PC-9 (cell line): ENCODE results near the gene NIPAL3. TPM values are rescaled to one million over a fixed set of nuclear protein-coding genes. Genes with fewer than 3 reads are reported as not detected.
A peak's percentile ranks its signal among the peaks of the same experiment; 100 is the strongest.

Source experiments
- BruUV-seq: library from RNA; stranded (reverse); fragments of 400-500 nt; replicated peaks from 2 replicates; lab custom pipeline; 2021; lab: Mats Ljungman, UMichigan
- CTCF ChIA-PET: fragments of 300-600 bp; sonication (Branson Sonifier 250); formaldehyde crosslinking; loops from one replicate; lab custom pipeline; 2022; ENCODE audit warnings: antibody characterized with exemption; lab: Charles Lee
- POLR2A ChIA-PET: fragments of 300-600 bp; sonication (Branson Sonifier 250); formaldehyde crosslinking; loops from one replicate; lab custom pipeline; 2022; ENCODE audit warnings: antibody characterized with exemption; ENCODE audit not compliant: unreplicated experiment; lab: Charles Lee
- DNase-seq, 2 experiments: peaks; one replicate each; pipeline versions ENCODE4 v3.0.0 to v3.0.0-alpha.2; 2015 to 2022; ENCODE audit warnings: mixed read lengths in 1 of 2
- H2AFZ ChIP-seq: fragments of 200-600 bp; sonication (generic); 2 replicates; pipeline ENCODE4 v1.8.1; 2017; ENCODE audit warnings: antibody characterized with exemption
- H3F3A ChIP-seq: fragments of 200-600 bp; sonication (generic); 2 replicates; pipeline ENCODE4 v1.8.1; 2017; ENCODE audit warnings: antibody characterized with exemption, mild to moderate bottlenecking, low read depth; ENCODE audit not compliant: insufficient read depth
- H3K27ac ChIP-seq: fragments of 200-600 bp; sonication (generic); 2 replicates; pipeline ENCODE4 v1.6.1; 2016; ENCODE audit warnings: mixed run types
- H3K27me3 ChIP-seq: fragments of 200-600 bp; sonication (generic); 2 replicates; pipeline ENCODE4 v1.6.1; 2016; ENCODE audit warnings: low read depth, mixed run types; ENCODE audit not compliant: insufficient read depth
- H3K36me3 ChIP-seq: fragments of 200-600 bp; sonication (generic); 2 replicates; pipeline ENCODE4 v1.6.1; 2016; ENCODE audit warnings: low read depth, mixed run types
- H3K4me1 ChIP-seq: fragments of 200-600 bp; sonication (generic); replicated peaks from 2 replicates; pipeline ENCODE4 v1.6.1; 2016; ENCODE audit warnings: mixed run types; ENCODE audit not compliant: insufficient read depth
- H3K4me2 ChIP-seq: fragments of 200-600 bp; sonication (generic); 2 replicates; pipeline ENCODE4 v1.6.1; 2017; ENCODE audit warnings: mixed run types
- H3K4me3 ChIP-seq: fragments of 200-600 bp; sonication (generic); 2 replicates; pipeline ENCODE4 v1.6.1; 2016; ENCODE audit warnings: mixed run types
- H3K79me2 ChIP-seq: fragments of 200-600 bp; sonication (generic); 2 replicates; pipeline ENCODE4 v1.6.1; 2017; ENCODE audit warnings: low read depth, mixed run types
- H3K9me2 ChIP-seq: fragments of 200-600 bp; sonication (generic); 2 replicates; pipeline ENCODE4 v1.8.1; 2017; ENCODE audit warnings: mild to moderate bottlenecking; ENCODE audit not compliant: insufficient read depth
- H3K9me3 ChIP-seq: fragments of 200-600 bp; sonication (generic); 2 replicates; pipeline ENCODE4 v1.8.1; 2016; ENCODE audit warnings: low read depth; ENCODE audit not compliant: insufficient read depth
- H4K20me1 ChIP-seq: fragments of 200-600 bp; sonication (generic); 2 replicates; pipeline ENCODE4 v1.8.1; 2017; ENCODE audit not compliant: insufficient read depth
- EZH2 ChIP-seq: fragments of 200-600 bp; sonication (generic); IDR thresholded peaks from 2 replicates; pipeline ENCODE4 v1.8.0; 2017; ENCODE audit warnings: antibody characterized with exemption, low read depth
- intact Hi-C: fragments of 100-400 bp; cut with micrococcal nuclease; formaldehyde crosslinking; loops from one replicate; pipeline ENCODE4 v1.10.0; 2022; ENCODE audit not compliant: unreplicated experiment
- total RNA-seq: library from RNA; stranded (reverse); gene quantifications from 2 replicates; pipeline ENCODE4 v1.2.3, GENCODE V29; 2021
- TF ChIP-seq, protein P1 (sequence below): fragments of 200-600 bp; sonication (generic); conservative IDR thresholded peaks from 2 replicates; pipeline ENCODE4 v1.6.1; 2017; ENCODE audit warnings: mixed run types, antibody characterized with exemption, mild to moderate bottlenecking, moderate library complexity

The NIPAL3 gene
- total RNA-seq, 1 experiment from 2014 or later, result 42.0 TPM

DNA sequence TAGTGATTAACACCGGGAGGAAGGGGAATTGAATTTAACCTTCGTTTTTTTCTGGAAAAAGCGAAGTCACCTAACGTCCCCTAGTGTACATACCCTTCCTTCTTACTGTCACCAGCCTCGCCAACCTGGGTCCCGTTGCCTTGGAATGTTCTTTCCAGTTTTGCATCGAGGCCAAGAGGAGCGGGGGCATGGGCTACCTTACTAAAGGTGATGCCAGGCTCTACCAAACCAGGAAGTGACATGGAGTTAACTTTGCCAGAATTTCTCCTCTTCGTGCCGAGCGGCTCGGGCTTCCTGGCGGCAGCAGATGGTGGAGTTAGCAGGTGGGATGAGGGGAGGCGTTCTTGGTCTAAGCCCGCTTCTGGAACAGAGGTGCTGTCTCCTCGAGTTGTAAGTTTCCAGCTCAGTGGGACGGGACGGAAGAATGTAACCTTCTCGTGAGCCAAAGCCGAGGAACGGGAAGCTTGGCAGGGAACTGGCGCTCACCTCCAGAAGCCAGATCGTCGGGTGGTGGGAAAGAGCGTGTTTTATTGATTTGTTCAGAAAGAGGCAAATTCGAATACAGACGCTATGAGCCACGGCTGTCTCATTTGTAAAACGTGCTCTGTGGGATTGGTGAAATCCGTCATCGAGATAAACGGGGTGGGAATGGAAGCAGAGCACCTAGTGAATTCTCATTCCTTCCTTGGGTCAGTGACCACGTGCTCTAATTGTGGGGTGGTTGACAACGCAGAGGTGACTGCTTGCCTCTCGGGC is 486 bp downstream of the NIPAL3 start:
- CTCF ChIA-PET, result interaction anchor here (0.6 to 1.5 kb wide), 8 partner anchors 69 to 408 kb away, joined by 3 to 8 read pairs (median 5); no protein-coding TSS in a partner anchor
- H3K4me3 ChIP-seq, result peak overlapping the region; percentile 63
- H3K27me3 ChIP-seq, result no peaks in the 10 kb centered on the region
- peaks cover 41% of the 10 kb centered on the region for H3K4me1 ChIP-seq
- peak overlapping the region; percentile 64 for H3K27ac ChIP-seq
- peak overlapping the region; percentile 94 for H2AFZ ChIP-seq
- H3K9me2 ChIP-seq, result no peaks in the 10 kb centered on the region
- no peaks in the 10 kb centered on the region for H3K9me3 ChIP-seq
- peak in 1 of 2 experiments; percentile 36 for DNase-seq
- H4K20me1 ChIP-seq, result no peaks in the 10 kb centered on the region
- peaks cover 21% of the 10 kb centered on the region; the same call in 1 of the 2 replicates for H3F3A ChIP-seq
- peaks cover 28% of the 10 kb centered on the region for H3K79me2 ChIP-seq
- intact Hi-C loops, result loop anchor here (1.0 to 10.0 kb wide), 5 partner anchors 86 to 421 kb away; partner anchors contain the start of genes RCAN3 and SRRM1
- peak overlapping the region; percentile 95 for H3K4me2 ChIP-seq
- no peaks in the 10 kb centered on the region for H3K36me3 ChIP-seq
- no peak for TF ChIP-seq EZH2
- TF ChIP-seq, protein P1, sequence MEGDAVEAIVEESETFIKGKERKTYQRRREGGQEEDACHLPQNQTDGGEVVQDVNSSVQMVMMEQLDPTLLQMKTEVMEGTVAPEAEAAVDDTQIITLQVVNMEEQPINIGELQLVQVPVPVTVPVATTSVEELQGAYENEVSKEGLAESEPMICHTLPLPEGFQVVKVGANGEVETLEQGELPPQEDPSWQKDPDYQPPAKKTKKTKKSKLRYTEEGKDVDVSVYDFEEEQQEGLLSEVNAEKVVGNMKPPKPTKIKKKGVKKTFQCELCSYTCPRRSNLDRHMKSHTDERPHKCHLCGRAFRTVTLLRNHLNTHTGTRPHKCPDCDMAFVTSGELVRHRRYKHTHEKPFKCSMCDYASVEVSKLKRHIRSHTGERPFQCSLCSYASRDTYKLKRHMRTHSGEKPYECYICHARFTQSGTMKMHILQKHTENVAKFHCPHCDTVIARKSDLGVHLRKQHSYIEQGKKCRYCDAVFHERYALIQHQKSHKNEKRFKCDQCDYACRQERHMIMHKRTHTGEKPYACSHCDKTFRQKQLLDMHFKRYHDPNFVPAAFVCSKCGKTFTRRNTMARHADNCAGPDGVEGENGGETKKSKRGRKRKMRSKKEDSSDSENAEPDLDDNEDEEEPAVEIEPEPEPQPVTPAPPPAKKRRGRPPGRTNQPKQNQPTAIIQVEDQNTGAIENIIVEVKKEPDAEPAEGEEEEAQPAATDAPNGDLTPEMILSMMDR, result no peak
- BruUV-seq, result TSS peak; percentile 23
- POLR2A ChIA-PET, result interaction anchor here (0.5 to 0.7 kb wide), 4 partner anchors 87 to 1459 kb away, joined by 3 to 17 read pairs (median 4); partner anchors contain the start of genes PAQR7 and RCAN3

DNA sequence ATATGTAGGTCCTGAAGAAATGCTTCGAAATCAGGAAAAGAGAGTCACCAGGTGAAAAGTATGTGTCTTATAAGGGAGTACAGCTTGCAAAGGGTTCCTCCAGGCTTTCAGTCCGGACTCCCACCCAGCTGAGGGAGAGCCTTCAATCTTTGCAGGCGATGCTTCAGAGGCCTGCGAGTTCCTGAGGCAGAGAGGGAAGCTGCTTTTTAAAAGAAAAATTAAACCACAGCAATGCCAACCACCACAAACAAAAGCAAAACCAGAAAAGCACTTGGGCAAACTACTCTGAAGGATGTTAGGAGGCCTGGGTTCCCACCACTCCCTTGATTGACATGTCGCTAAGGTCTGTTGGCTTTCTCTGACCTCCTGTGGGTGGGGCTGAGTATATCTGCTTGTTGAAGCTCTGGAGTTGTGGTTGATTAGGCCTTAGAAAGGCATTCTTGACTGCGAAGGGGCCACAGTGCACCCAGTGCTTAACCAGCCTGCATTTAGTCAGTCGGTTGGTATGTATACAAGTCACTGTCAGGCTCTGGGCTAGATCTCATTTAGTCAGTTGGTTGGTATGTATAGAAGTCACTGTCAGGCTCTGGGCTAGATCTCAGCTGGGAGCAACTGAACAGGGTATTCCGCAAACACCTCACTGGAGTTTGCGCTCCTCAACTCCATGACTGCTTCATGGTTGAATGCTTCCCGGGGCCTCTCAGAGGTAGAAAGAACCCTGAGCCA is 1.2 kb downstream of the NIPAL3 start:
- H3K9me3 ChIP-seq, result no peaks in the 10 kb centered on the region
- H3F3A ChIP-seq, result peaks cover 21% of the 10 kb centered on the region; the same call in 1 of the 2 replicates
- no peaks in the 10 kb centered on the region for H3K9me2 ChIP-seq
- no peaks in the 10 kb centered on the region for H4K20me1 ChIP-seq
- peaks cover 26% of the 10 kb centered on the region for H3K79me2 ChIP-seq
- H3K4me1 ChIP-seq, result peaks cover 36% of the 10 kb centered on the region
- H2AFZ ChIP-seq, result peak overlapping the region; percentile 94
- peak; percentile 69 to 94 for DNase-seq
- CTCF ChIA-PET, result interaction anchor here (0.6 to 1.5 kb wide), 5 partner anchors 19 to 418 kb away, joined by 4 to 8 read pairs (median 5); no protein-coding TSS in a partner anchor
- intact Hi-C loops, result loop anchor here (5.0 to 10.0 kb wide), 3 partner anchors 100 to 420 kb away; no protein-coding TSS in a partner anchor
- H3K27ac ChIP-seq, result peak overlapping the region; percentile 64
- H3K4me2 ChIP-seq, result peak overlapping the region; percentile 95
- TF ChIP-seq, protein P1, result no peak
- TF ChIP-seq EZH2, result no peak
- no peaks in the 10 kb centered on the region for H3K27me3 ChIP-seq
- no peaks in the 10 kb centered on the region for H3K36me3 ChIP-seq
- peak overlapping the region; percentile 63 for H3K4me3 ChIP-seq
- POLR2A ChIA-PET, result interaction anchor here (0.5 to 0.7 kb wide), 3 partner anchors 86 to 1458 kb away, joined by 3 to 17 read pairs (median 4); partner anchors contain the start of genes PAQR7 and RCAN3
- no TSS peak for BruUV-seq

DNA sequence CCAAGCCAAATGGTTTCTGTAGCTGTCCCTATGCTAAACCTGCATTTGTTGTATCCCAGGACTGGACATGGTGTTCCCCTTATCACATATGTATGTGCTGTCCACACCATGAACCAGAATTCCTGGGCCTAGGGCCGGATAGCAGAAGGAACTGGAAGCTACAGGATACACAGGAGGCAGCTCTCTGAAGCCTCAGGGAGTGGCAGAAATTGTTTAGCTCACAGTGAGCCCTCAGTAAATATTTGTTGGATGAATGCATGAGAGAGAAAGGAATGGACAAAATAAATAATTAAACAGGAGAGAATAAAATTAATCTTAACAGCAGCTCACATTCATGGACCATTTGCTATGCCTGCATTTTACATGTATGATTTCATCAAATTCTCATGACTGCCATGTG is 2.1 kb downstream of the NIPAL3 start:
- H3K4me1 ChIP-seq, result peaks cover 28% of the 10 kb centered on the region
- POLR2A ChIA-PET, result no interaction called here
- peaks cover 20% of the 10 kb centered on the region for H3K79me2 ChIP-seq
- BruUV-seq, result no TSS peak
- no peaks in the 10 kb centered on the region for H3K9me3 ChIP-seq
- no peak for TF ChIP-seq EZH2
- TF ChIP-seq, protein P1, result no peak
- H3F3A ChIP-seq, result peaks cover 21% of the 10 kb centered on the region; the same call in 1 of the 2 replicates
- H3K27ac ChIP-seq, result peak overlapping the region; percentile 64
- CTCF ChIA-PET, result interaction anchor here (0.5 to 1.5 kb wide), 5 partner anchors 20 to 417 kb away, joined by 3 to 7 read pairs (median 4); no protein-coding TSS in a partner anchor
- intact Hi-C loops, result loop anchor here (5.0 to 10.0 kb wide), 3 partner anchors 100 to 420 kb away; no protein-coding TSS in a partner anchor
- DNase-seq, result peak in 1 of 2 experiments; percentile 44
- no peaks in the 10 kb centered on the region for H3K27me3 ChIP-seq
- H3K4me3 ChIP-seq, result peak overlapping the region; percentile 63; the same call in 1 of the 2 replicates
- H2AFZ ChIP-seq, result no peak overlapping the region
- H3K9me2 ChIP-seq, result no peaks in the 10 kb centered on the region
- peak overlapping the region; percentile 95 for H3K4me2 ChIP-seq
- no peaks in the 10 kb centered on the region for H3K36me3 ChIP-seq
- no peaks in the 10 kb centered on the region for H4K20me1 ChIP-seq
